ENCODE measurements around the gene NRG2. TPM values are rescaled to one million over a fixed set of nuclear protein-coding genes. Genes with fewer than 3 reads are reported as not detected.

NRG2 gene
- total RNA-seq, 2 experiments from 2014 or later, result not detected

DNA sequence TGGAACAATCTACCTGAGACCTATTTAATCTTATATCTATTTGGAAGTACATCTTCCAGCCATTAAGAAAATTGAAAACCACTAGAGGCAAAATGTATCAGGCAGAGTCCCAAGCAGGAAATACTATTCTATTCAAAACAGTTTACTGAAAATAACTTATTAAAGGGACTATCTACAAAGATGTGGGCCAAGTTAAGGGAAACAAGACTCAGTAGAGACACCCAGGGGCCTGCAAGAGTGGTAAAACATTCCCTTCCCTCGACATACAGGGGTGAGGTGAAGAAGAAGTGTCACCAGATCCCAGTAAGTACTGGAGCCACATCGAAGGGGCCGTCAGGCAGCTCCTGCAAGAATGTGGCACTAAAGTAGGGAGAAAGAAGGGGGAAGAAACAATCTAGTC is 12.1 kb upstream of the NRG2 start:
- Mint-ChIP-seq H3K27me3 (peaks cover 18% of the 10 kb centered on the region), H3K36me3 (ENCODE audit: low read depth) (no peaks in the 10 kb centered on the region), H3K4me1 (no peaks in the 10 kb centered on the region), H3K4me3 (no peak overlapping the region), H3K27ac (no peak overlapping the region), H3K9me3 (no peaks in the 10 kb centered on the region)
- ChIA-PET CTCF (interaction anchor here (0.6 kb wide), 1 partner anchor 197 kb away, joined by 3 read pairs; no protein-coding TSS in a partner anchor), POLR2A (no interaction called here)
- DNase-seq, result no peak

DNA sequence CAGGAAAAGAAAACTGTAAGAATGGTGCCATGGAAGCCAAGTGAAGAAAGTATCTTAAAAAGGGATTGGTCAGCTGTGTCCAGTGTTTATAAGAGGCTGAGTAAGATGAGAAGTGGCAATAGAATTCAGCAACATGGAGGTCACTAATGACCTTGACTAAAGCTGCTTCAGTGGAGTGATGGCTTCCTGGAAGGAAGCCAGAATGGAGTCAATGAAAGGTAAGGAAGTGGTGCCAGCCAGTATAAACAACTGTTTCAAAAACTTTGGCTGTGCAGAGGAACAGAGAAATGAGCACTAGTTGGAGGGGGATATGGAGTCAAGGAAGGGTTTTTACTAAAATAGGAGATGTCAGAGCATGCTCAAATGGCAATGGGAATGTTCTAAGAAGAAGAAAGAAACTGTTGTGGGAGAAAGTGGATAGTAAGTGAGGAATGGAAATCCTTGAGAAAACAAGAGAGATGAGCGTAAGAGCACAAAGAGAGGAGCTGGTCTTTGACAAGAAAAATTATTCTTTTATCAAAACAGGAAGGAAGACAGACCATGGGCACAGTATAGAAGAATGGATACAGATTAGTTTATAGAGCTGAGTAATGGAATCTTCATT is 11.1 kb upstream of the NRG2 start:
- DNase-seq, result no peak
- no peaks in the 10 kb centered on the region for H3K4me1 Mint-ChIP-seq
- H3K36me3 Mint-ChIP-seq (ENCODE audit: low read depth), result no peaks in the 10 kb centered on the region
- H3K4me3 Mint-ChIP-seq, result no peak overlapping the region
- ChIA-PET CTCF (no interaction called here), POLR2A (no interaction called here)
- H3K27me3 Mint-ChIP-seq, result peaks cover 21% of the 10 kb centered on the region
- no peak overlapping the region for H3K27ac Mint-ChIP-seq
- H3K9me3 Mint-ChIP-seq, result no peaks in the 10 kb centered on the region

DNA sequence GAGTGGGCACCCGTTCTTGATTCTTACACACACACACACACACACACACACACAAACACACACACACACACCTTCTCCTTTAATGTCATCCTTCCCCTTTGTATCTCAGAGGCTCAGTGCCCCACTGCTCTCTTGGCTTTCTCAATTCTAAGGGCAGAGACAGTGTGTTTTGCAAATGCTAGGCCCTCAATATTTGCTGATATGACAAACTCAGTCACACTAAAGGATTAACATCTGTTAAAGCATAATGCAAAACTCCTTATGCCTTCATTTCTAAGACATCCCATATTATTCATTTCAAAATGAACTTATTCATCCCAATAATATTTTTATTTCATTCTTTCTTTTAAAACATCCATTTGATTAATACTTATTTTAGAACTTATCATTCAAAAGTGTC is 8.9 kb upstream of the NRG2 start:
- no peaks in the 10 kb centered on the region for H3K4me1 Mint-ChIP-seq
- DNase-seq, result no peak
- no peak overlapping the region for H3K27ac Mint-ChIP-seq
- H3K36me3 Mint-ChIP-seq (ENCODE audit: low read depth), result no peaks in the 10 kb centered on the region
- H3K4me3 Mint-ChIP-seq, result no peak overlapping the region
- H3K27me3 Mint-ChIP-seq, result peaks cover 29% of the 10 kb centered on the region
- CTCF ChIA-PET, result no interaction called here
- POLR2A ChIA-PET, result no interaction called here
- H3K9me3 Mint-ChIP-seq, result no peaks in the 10 kb centered on the region

DNA sequence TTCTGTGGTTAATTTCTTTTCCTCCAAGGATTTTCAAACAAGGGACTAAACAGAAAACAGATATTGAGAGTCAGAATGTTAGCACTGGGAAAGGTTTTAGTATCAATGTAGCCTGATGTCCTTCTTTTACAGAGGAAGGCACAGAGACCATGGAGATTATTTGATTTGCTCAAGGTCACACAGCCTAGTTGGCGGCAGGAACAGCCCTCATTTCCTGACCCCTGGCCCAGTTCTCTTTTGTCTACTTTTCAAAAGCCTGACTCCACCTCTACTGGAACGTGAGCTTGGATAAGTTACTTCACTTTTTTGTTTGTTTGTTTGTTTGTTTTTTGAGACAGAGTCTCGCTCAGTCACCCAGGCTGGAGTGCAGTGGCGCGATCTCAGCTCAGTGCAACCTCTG is 6.6 kb upstream of the NRG2 start:
- no peaks in the 10 kb centered on the region for H3K4me1 Mint-ChIP-seq
- H3K27ac Mint-ChIP-seq, result no peak overlapping the region
- H3K36me3 Mint-ChIP-seq (ENCODE audit: low read depth), result no peaks in the 10 kb centered on the region
- peaks cover 29% of the 10 kb centered on the region for H3K27me3 Mint-ChIP-seq
- POLR2A ChIA-PET, result no interaction called here
- H3K4me3 Mint-ChIP-seq, result no peak overlapping the region
- CTCF ChIA-PET, result interaction anchor here (0.7 kb wide), 1 partner anchor 14 kb away, joined by 3 read pairs; no protein-coding TSS in a partner anchor
- H3K9me3 Mint-ChIP-seq, result no peaks in the 10 kb centered on the region
- DNase-seq, result no peak

DNA sequence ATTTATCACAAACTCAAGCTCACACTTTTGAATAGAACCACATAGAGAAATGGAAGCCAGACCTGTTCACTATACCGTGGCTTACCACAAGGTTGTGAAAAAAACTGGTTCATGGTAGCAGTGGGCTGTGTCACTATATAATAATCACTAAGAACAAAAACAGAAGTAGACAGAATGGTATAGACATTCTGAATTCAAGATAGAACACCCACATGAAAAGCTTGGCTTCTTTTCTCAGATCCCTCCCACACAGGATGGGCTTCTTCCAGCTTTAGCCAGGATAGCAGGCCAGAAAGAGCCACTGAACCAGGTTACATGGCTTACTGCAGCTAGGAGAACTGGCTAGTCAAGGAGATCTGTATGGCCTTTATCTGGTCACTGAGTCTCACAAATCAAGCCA is 6.1 kb upstream of the NRG2 start:
- Mint-ChIP-seq H3K4me3 (no peak overlapping the region), H3K27ac (no peak overlapping the region), H3K36me3 (ENCODE audit: low read depth) (no peaks in the 10 kb centered on the region), H3K9me3 (no peaks in the 10 kb centered on the region), H3K4me1 (no peaks in the 10 kb centered on the region), H3K27me3 (peaks cover 34% of the 10 kb centered on the region)
- DNase-seq, result no peak
- ChIA-PET CTCF (interaction anchor here (0.7 to 0.8 kb wide), 2 partner anchors 9 to 15 kb away, joined by 3 read pairs; no protein-coding TSS in a partner anchor), POLR2A (no interaction called here)

DNA sequence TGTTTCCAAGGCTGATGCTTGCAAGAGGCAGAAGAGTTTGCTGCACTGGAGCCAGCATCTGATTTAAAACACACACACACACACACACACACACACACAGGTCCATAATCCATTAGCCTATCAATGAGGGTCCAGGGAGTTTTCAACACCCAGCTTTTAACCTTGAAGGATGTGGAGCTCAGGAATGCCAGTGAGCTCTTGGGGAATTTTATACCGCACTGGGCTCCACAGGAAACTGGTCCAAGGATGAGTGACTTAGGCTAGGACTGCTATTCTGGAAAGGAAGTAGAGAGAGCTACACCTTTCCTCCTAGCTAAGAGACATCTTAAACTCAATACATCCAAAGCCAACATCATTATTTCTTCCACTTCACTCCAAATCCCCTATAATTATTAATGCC is 942 bp upstream of the NRG2 start:
- ChIA-PET CTCF (interaction anchor here (0.7 to 1.2 kb wide), 3 partner anchors 12 to 71 kb away, joined by 3 to 4 read pairs (median 3); no protein-coding TSS in a partner anchor), POLR2A (no interaction called here)

DNA sequence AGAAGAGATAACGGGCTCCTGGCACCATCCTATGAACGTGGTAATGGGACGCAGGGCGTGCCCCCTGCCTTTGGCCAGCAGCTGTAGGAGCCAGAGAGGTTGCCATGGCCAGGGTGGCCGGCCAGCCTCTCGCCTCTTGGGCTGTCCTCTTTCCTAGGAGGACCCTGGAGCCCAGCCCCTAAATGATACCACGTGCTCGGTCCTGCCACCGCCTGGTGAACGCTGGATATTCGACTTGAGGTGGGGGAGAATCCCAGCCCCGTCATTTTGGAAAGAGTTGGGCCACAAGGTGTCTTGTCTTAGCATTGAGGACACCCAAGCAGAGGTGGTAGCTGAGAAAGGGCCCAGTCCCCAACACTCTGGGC is 391 bp upstream of the NRG2 start:
- Mint-ChIP-seq H3K4me3 (peak overlapping the region; percentile 41), H3K27ac (no peak overlapping the region), H3K4me1 (peaks cover 9% of the 10 kb centered on the region), H3K9me3 (no peaks in the 10 kb centered on the region), H3K27me3 (peaks cover 69% of the 10 kb centered on the region), H3K36me3 (ENCODE audit: low read depth) (no peaks in the 10 kb centered on the region)
- ChIA-PET CTCF (interaction anchor here (0.7 to 1.2 kb wide), 3 partner anchors 13 to 71 kb away, joined by 3 to 4 read pairs (median 3); no protein-coding TSS in a partner anchor), POLR2A (no interaction called here)
- no peak for DNase-seq

More for the DNA sequence above, 942 bp upstream of the NRG2 start:
- Mint-ChIP-seq H3K27ac (no peak overlapping the region), H3K4me3 (peak overlapping the region; percentile 14), H3K9me3 (no peaks in the 10 kb centered on the region), H3K27me3 (peaks cover 66% of the 10 kb centered on the region), H3K4me1 (peaks cover 9% of the 10 kb centered on the region), H3K36me3 (ENCODE audit: low read depth) (no peaks in the 10 kb centered on the region)
- DNase-seq, result no peak

DNA sequence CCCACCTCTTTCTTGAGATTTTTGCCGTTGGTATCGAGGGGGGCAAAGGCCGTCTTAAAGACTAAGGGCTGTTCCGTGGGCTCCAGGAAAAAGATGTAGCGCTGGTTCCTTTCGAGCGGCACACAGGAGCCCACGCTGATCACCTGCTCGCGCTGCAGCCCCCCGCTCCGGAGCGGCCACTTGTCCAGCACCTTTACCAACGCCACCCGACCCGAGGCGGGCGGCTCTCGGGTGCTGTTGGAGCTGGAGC is 781 bp downstream of the NRG2 start:
- no peak overlapping the region for H3K4me3 Mint-ChIP-seq
- DNase-seq, result no peak
- H3K36me3 Mint-ChIP-seq (ENCODE audit: low read depth), result no peaks in the 10 kb centered on the region
- peaks cover 10% of the 10 kb centered on the region for H3K4me1 Mint-ChIP-seq
- H3K27ac Mint-ChIP-seq, result no peak overlapping the region
- H3K27me3 Mint-ChIP-seq, result peaks cover 74% of the 10 kb centered on the region
- ChIA-PET POLR2A (interaction anchor here (0.6 kb wide), 1 partner anchor 48 kb away, joined by 3 read pairs; no protein-coding TSS in a partner anchor), CTCF (no interaction called here)
- no peaks in the 10 kb centered on the region for H3K9me3 Mint-ChIP-seq

DNA sequence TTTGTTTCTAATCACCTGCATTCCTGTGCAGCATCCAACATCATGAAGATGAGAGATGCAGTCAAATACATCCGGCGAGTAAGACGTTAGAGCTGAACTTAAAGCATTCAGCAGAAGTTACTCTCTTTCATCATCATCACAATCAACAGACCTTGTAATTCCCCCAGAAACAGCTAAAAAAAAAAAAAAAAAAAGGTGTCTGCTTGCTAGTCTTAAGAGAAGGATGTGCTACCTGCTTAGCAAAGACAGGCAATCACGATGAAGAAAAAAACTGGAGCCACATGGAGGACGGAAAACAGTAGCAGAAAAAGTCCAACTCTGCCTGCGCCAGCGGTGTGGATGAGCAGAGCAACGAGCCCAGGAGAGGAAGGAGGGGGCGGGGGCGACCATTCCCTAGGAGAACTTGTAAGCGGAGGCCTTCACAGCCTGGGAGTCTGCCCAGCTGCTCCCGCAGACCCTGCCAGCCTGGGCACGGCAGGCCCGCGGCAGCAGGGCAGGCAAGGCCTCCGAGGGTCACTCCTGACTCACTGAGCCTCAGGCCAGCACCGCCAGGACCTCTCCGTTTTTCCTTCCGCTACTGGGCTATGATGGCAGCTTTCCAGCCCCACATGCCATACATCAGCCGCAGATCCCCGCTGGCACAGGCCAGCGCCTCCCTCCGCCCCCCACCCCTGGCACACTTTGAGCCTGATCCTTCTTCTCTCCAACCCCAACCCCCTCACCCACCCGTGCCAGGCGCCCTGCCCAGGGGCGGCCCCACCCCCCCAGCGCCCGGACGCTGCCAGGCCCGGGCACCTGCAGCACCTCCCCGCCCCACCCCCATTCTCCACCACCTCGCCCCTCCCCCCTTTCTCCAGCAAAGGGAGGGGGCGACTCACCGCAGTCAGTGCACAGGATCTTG is 1.4 kb downstream of the NRG2 start:
- ChIA-PET POLR2A (interaction anchor here (0.6 kb wide), 1 partner anchor 47 kb away, joined by 3 read pairs; no protein-coding TSS in a partner anchor), CTCF (interaction anchor here (0.6 to 1.4 kb wide), 4 partner anchors 15 to 32 kb away, joined by 3 read pairs; no protein-coding TSS in a partner anchor)
- Mint-ChIP-seq H3K27ac (no peak overlapping the region), H3K4me3 (no peak overlapping the region), H3K9me3 (no peaks in the 10 kb centered on the region), H3K4me1 (peaks cover 10% of the 10 kb centered on the region), H3K36me3 (ENCODE audit: low read depth) (no peaks in the 10 kb centered on the region), H3K27me3 (peaks cover 77% of the 10 kb centered on the region)
- DNase-seq, result no peak

DNA sequence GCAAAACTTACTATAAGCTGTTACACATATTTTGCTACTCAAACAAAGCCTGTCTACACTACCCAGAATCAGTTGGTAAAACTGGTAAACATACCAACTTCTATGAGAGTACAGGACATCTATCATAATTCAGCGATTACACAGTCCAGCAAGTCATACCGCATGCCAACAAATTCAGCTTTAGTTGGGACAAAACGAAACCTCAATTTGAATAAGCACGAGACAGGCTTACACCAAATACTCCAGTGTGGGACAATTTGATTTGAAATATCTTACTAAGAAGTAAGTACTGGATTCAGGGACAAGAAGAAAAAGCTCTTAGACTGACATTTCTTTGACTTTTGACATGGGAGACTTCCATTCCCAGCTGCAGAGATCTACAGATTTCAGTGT is 2.0 kb downstream of the NRG2 start:
- ChIA-PET CTCF (interaction anchor here (0.6 to 1.4 kb wide), 3 partner anchors 15 to 32 kb away, joined by 3 read pairs; no protein-coding TSS in a partner anchor), POLR2A (no interaction called here)
- H3K36me3 Mint-ChIP-seq (ENCODE audit: low read depth), result no peaks in the 10 kb centered on the region
- no peak overlapping the region for H3K4me3 Mint-ChIP-seq
- no peak overlapping the region for H3K27ac Mint-ChIP-seq
- no peaks in the 10 kb centered on the region for H3K9me3 Mint-ChIP-seq
- no peak for DNase-seq
- H3K4me1 Mint-ChIP-seq, result peaks cover 10% of the 10 kb centered on the region
- H3K27me3 Mint-ChIP-seq, result peaks cover 83% of the 10 kb centered on the region

DNA sequence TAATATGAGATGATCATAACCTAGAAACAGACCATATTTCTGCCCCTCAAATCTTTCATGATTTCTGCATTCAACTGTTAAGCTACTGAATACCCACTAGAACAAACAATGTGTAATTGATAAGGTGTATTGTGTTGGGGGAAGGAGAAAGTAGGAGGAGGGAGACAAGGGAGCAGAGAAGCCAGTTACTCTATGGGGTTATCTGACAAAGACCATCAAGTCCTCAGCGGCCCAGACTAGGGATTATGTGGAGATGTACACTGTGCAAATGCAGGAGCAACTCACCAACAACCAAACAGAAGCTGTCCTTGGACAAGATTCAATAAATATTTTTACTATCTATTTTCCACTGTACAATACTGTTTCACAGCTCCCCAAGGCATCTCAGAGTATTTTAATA is 2.7 kb downstream of the NRG2 start:
- no peak for DNase-seq
- peaks cover 86% of the 10 kb centered on the region for H3K27me3 Mint-ChIP-seq
- H3K4me3 Mint-ChIP-seq, result no peak overlapping the region
- POLR2A ChIA-PET, result no interaction called here
- peaks cover 10% of the 10 kb centered on the region for H3K4me1 Mint-ChIP-seq
- no peaks in the 10 kb centered on the region for H3K9me3 Mint-ChIP-seq
- CTCF ChIA-PET, result interaction anchor here (0.9 to 1.4 kb wide), 2 partner anchors 17 to 33 kb away, joined by 3 read pairs; no protein-coding TSS in a partner anchor
- H3K27ac Mint-ChIP-seq, result no peak overlapping the region
- H3K36me3 Mint-ChIP-seq (ENCODE audit: low read depth), result no peaks in the 10 kb centered on the region

DNA sequence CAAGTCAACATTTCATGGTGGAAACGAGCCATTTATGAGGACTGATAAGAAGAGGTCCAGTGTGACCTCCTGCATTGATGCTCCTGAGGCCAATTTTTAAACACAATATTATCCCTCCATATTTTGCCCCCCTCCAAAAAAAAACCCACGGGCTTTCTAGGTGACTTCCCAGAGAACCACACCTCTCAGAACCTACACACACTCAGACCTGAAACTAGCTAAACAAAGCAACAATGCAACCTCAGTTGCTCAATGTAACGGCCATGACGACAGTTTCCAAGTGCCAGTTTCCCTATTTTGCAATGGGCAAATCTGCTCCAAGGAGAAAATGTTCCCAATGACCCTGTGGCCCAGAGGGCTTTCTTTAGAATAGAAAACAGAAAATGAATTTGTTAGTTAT is 3.5 kb downstream of the NRG2 start:
- no peak overlapping the region for H3K27ac Mint-ChIP-seq
- ChIA-PET CTCF (no interaction called here), POLR2A (no interaction called here)
- peaks cover 10% of the 10 kb centered on the region for H3K4me1 Mint-ChIP-seq
- peaks cover 85% of the 10 kb centered on the region for H3K27me3 Mint-ChIP-seq
- DNase-seq, result no peak
- no peaks in the 10 kb centered on the region for H3K36me3 Mint-ChIP-seq (ENCODE audit: low read depth)
- no peaks in the 10 kb centered on the region for H3K9me3 Mint-ChIP-seq
- no peak overlapping the region for H3K4me3 Mint-ChIP-seq

DNA sequence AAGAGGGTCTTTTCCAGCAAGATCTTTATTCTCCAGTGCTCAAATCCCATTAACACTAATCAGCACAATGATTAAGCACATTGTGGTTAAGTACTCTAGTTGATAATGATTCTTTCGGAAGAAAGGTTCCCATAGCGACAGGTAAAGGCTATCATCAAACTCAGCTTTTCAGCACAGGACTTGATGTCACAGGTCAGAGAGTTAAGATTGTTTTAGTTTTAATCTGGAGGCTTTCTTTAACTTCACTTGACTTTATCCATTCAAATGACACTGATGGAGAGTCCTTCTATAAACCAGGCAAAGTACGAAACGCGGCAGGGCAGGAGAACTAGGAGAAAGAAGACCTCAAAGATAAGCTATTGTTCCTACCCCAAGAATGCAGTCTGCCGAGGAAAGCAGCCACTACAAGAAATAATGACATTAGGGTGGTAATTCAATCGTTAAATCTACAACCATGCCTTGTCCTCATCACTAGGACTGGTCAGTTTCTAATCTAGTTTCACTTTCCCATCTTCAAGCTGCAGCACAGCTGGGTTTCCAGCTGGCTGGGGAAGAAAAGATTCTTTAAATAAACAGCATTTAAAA is 4.6 kb downstream of the NRG2 start:
- Mint-ChIP-seq H3K9me3 (no peaks in the 10 kb centered on the region), H3K27me3 (peaks cover 78% of the 10 kb centered on the region), H3K36me3 (ENCODE audit: low read depth) (no peaks in the 10 kb centered on the region), H3K4me1 (peaks cover 10% of the 10 kb centered on the region), H3K4me3 (no peak overlapping the region), H3K27ac (no peak overlapping the region)
- no peak for DNase-seq
- ChIA-PET CTCF (interaction anchor here (1.2 kb wide), 1 partner anchor 105 kb away, joined by 3 read pairs; no protein-coding TSS in a partner anchor), POLR2A (no interaction called here)

Measured in activated CD4-positive, alpha-beta T cell treated with anti-CD3 and anti-CD28 coated beads, Interleukin-2, amount 10 ng/mL, durations not matched to agents 7 days and 5 days (primary cell).